ENCODE data around the gene PBX2. TPM values are rescaled to one million over a fixed set of nuclear protein-coding genes. Genes with fewer than 3 reads are reported as not detected.
"Not testable (repeated sequence)": the region's sequence is repeated elsewhere in the genome, so short reads cannot be mapped to it uniquely, and the experiment has no call there.

The PBX2 gene
- total RNA-seq, 2 experiments from 2014 or later = 60.5 to 68.5 TPM

GRCh38 chr6:32144238-32144637 is 45.8 kb downstream of the PBX2 start:
- ChIA-PET CTCF (interaction anchor here (1.1 kb wide), 1 partner anchor 25 kb away, joined by 4 read pairs; no protein-coding TSS in a partner anchor), POLR2A (interaction anchor here (1.1 kb wide), 1 partner anchor 48 kb away, joined by 3 read pairs; the partner anchor contains the start of gene GPSM3)
- H3K36me3 Mint-ChIP-seq (ENCODE audit: low read depth); H3K27ac Mint-ChIP-seq; ATAC-seq; DNase-seq; H3K9me3 Mint-ChIP-seq (ENCODE audit: insufficient read depth); H3K4me3 Mint-ChIP-seq: not testable (repeated sequence)
- Mint-ChIP-seq H3K27me3 (ENCODE audit: low read depth) (peaks cover 34% of the 10 kb centered on the region), H3K4me1 (ENCODE audit: low read depth) (peaks cover 11% of the 10 kb centered on the region)

- Mint-ChIP-seq H3K27ac (no peak overlapping the region), H3K27me3 (ENCODE audit: low read depth) (peaks cover 6% of the 10 kb centered on the region), H3K36me3 (ENCODE audit: low read depth) (no peaks in the 10 kb centered on the region), H3K4me1 (ENCODE audit: low read depth) (no peaks in the 10 kb centered on the region), H3K4me3 (no peak overlapping the region), H3K9me3 (ENCODE audit: insufficient read depth) (no peaks in the 10 kb centered on the region)
- ATAC-seq = no peak
- DNase-seq = no peak
- ChIA-PET POLR2A (no interaction called here), CTCF (interaction anchor here (1.3 to 1.5 kb wide), 2 partner anchors 8 to 14 kb away, joined by 4 to 5 read pairs; no protein-coding TSS in a partner anchor)
Measured at GRCh38 chr6:32140420-32141046, 49.5 kb downstream of the PBX2 start.

GRCh38 chr6:32139590-32139989 is 50.4 kb downstream of the PBX2 start:
- POLR2A ChIA-PET = no interaction called here
- DNase-seq = no peak
- Mint-ChIP-seq H3K4me1 (ENCODE audit: low read depth) (no peaks in the 10 kb centered on the region), H3K27ac (no peak overlapping the region), H3K36me3 (ENCODE audit: low read depth) (no peaks in the 10 kb centered on the region), H3K4me3 (no peak overlapping the region), H3K27me3 (ENCODE audit: low read depth) (peaks cover 12% of the 10 kb centered on the region), H3K9me3 (ENCODE audit: insufficient read depth) (no peaks in the 10 kb centered on the region)
- ATAC-seq = no peak
- CTCF ChIA-PET = interaction anchor here (1.6 kb wide), 1 partner anchor 10 kb away, joined by 10 read pairs; the partner anchor contains the start of gene FKBPL

- ChIA-PET POLR2A (no interaction called here), CTCF (no interaction called here)
- Mint-ChIP-seq H3K27ac (no peak overlapping the region), H3K4me1 (ENCODE audit: low read depth) (no peaks in the 10 kb centered on the region), H3K4me3 (no peak overlapping the region), H3K36me3 (ENCODE audit: low read depth) (no peaks in the 10 kb centered on the region), H3K9me3 (ENCODE audit: insufficient read depth) (no peaks in the 10 kb centered on the region), H3K27me3 (ENCODE audit: low read depth) (peaks cover 15% of the 10 kb centered on the region)
- ATAC-seq = no peak
- no peak for DNase-seq
Measured at GRCh38 chr6:32137454-32137853, 52.5 kb downstream of the PBX2 start.

Small RNA genes within 50 kb of the gene (microRNA-seq; reads per million reads assigned to microRNA genes)
- gene MIR6721 (2.9 reads per million), gene MIR6833 (not detected)

Other genes starting within 250 kb of the PBX2 start
- under 1 TPM in 1 of 2 experiments, not detected in 1; 0.58 TPM for gene CFB, start 244.1 kb downstream of the PBX2 start, total RNA-seq
- gene NELFE, start 231.2 kb downstream of the PBX2 start, total RNA-seq = 10 to 100 TPM; 67.1 to 70.8 TPM
- 10 to 100 TPM; 73.2 to 73.4 TPM for gene SKIC2, start 231.0 kb downstream of the PBX2 start, total RNA-seq
- 10 to 100 TPM; 14.8 to 17.7 TPM for gene DXO, start 218.1 kb downstream of the PBX2 start, total RNA-seq
- 1 to 10 TPM; 3.6 to 5.1 TPM for gene C4A, start 208.1 kb downstream of the PBX2 start, total RNA-seq
- gene C4B, start 175.4 kb downstream of the PBX2 start, total RNA-seq = 1 to 10 TPM; 2.9 to 3.5 TPM
- gene CYP21A2, start 151.8 kb downstream of the PBX2 start, total RNA-seq = not detected
- gene TNXB, start 80.9 kb downstream of the PBX2 start, total RNA-seq = 1 to 10 TPM; 3.4 to 4.8 TPM
- 100 to 1,000 TPM; 107 to 117 TPM for gene ATF6B, start 62.0 kb downstream of the PBX2 start, total RNA-seq
- gene FKBPL, start 59.9 kb downstream of the PBX2 start, total RNA-seq = 1 to 10 TPM; 7.0 to 8.5 TPM
- under 1 TPM; 0.37 to 0.45 TPM for gene PRRT1, start 38.3 kb downstream of the PBX2 start, total RNA-seq
- gene PPT2, start 36.1 kb downstream of the PBX2 start, total RNA-seq = 10 to 100 TPM; 15.4 to 17.1 TPM
- gene EGFL8, start 25.6 kb downstream of the PBX2 start, total RNA-seq = 10 to 100 TPM in 1 of 2 experiments, 1 to 10 TPM in 1; 9.8 to 12.2 TPM
- 10 to 100 TPM; 40.4 to 46.6 TPM for gene AGPAT1, start 14.1 kb downstream of the PBX2 start, total RNA-seq
- gene RNF5, start 11.8 kb downstream of the PBX2 start, total RNA-seq = 10 to 100 TPM; 40.4 to 43.3 TPM
- gene AGER, start 5.9 kb downstream of the PBX2 start, total RNA-seq = 10 to 100 TPM; 27.8 to 29.9 TPM
- gene GPSM3, start 2.4 kb upstream of the PBX2 start, total RNA-seq = 100 to 1,000 TPM; 216 to 223 TPM
- under 1 TPM; 0.44 to 0.55 TPM for gene NOTCH4, start 33.9 kb upstream of the PBX2 start, total RNA-seq
- not detected for gene TSBP1, start 181.7 kb upstream of the PBX2 start, total RNA-seq
- gene BTNL2, start 217.0 kb upstream of the PBX2 start, total RNA-seq = not detected
- 10 to 100 TPM; 30.9 to 31.3 TPM for gene HLA-DRA, start 249.7 kb upstream of the PBX2 start, total RNA-seq